Measurements from ENCODE around the gene TDRD9. TPM values are rescaled to one million over a fixed set of nuclear protein-coding genes. Genes with fewer than 3 reads are reported as not detected.

The TDRD9 gene
- total RNA-seq, 1 experiment from 2014 or later = not detected

- Histone ChIP-seq H3K27ac (ENCODE audit: low read depth, low read length, poor library complexity, severe bottlenecking) (no peak overlapping the region), H3K27me3 (replicated peaks; ENCODE audit: insufficient read depth, low read depth, low read length, poor library complexity) (peaks cover 4% of the 10 kb centered on the region), H3K9me3 (ENCODE audit: low read depth, low read length, poor library complexity, severe bottlenecking) (no peaks in the 10 kb centered on the region), H3K4me1 (ENCODE audit: insufficient read depth, low read length, poor library complexity, severe bottlenecking) (no peaks in the 10 kb centered on the region), H3K36me3 (ENCODE audit: insufficient read depth, low read length, poor library complexity, severe bottlenecking) (no peaks in the 10 kb centered on the region), H3K4me3 (ENCODE audit: low read depth, low read length, poor library complexity, severe bottlenecking) (no peak overlapping the region)
- TF ChIP-seq CTCF (conservative IDR thresholded peaks at IDR 0.05; ENCODE audit: low read depth, low read length) (no peak), EZH2 (IDR thresholded peaks at IDR 0.05; ENCODE audit: borderline replicate concordance, low read depth, low read length, poor library complexity, severe bottlenecking) (no peak)
- ChIA-PET POLR2A (ENCODE audit: low non-redundant PET) (no interaction called here), CTCF (no interaction called here)
- DNase-seq (ENCODE audit: low spot score) = no peak
- intact Hi-C loops (cut with micrococcal nuclease; ENCODE audit: unreplicated experiment) = no loop called here
- no TSS peak for BruUV-seq (replicated peaks)
Observed at GRCh38 chr14:104036212-104036611, 108.0 kb downstream of the TDRD9 start.

GRCh38 chr14:104037074-104037473 is 108.8 kb downstream of the TDRD9 start:
- no peaks in the 10 kb centered on the region for H3K4me1 ChIP-seq (ENCODE audit: insufficient read depth, low read length, poor library complexity, severe bottlenecking)
- CTCF ChIA-PET = no interaction called here

GRCh38 chr14:104037903-104038302 is 109.6 kb downstream of the TDRD9 start:
- no peaks in the 10 kb centered on the region for H3K4me1 ChIP-seq (ENCODE audit: insufficient read depth, low read length, poor library complexity, severe bottlenecking)
- intact Hi-C loops (cut with micrococcal nuclease; ENCODE audit: unreplicated experiment) = no loop called here
- no peak for TF ChIP-seq CTCF (conservative IDR thresholded peaks at IDR 0.05; ENCODE audit: low read depth, low read length)
- TF ChIP-seq EZH2 (IDR thresholded peaks at IDR 0.05; ENCODE audit: borderline replicate concordance, low read depth, low read length, poor library complexity, severe bottlenecking) = no peak
- H3K9me3 ChIP-seq (ENCODE audit: low read depth, low read length, poor library complexity, severe bottlenecking) = no peaks in the 10 kb centered on the region
- no peaks in the 10 kb centered on the region for H3K36me3 ChIP-seq (ENCODE audit: insufficient read depth, low read length, poor library complexity, severe bottlenecking)
- ChIA-PET CTCF (no interaction called here), POLR2A (ENCODE audit: low non-redundant PET) (no interaction called here)
- no peak overlapping the region for H3K4me3 ChIP-seq (ENCODE audit: low read depth, low read length, poor library complexity, severe bottlenecking)
- peaks cover 6% of the 10 kb centered on the region for H3K27me3 ChIP-seq (replicated peaks; ENCODE audit: insufficient read depth, low read depth, low read length, poor library complexity)
- DNase-seq (ENCODE audit: low spot score) = no peak
- no peak overlapping the region for H3K27ac ChIP-seq (ENCODE audit: low read depth, low read length, poor library complexity, severe bottlenecking)
- no TSS peak for BruUV-seq (replicated peaks)

More at GRCh38 chr14:104037074-104037473, 108.8 kb downstream of the TDRD9 start:
- H3K4me3 ChIP-seq (ENCODE audit: low read depth, low read length, poor library complexity, severe bottlenecking) = no peak overlapping the region
- no peak for DNase-seq (ENCODE audit: low spot score)
- no peak for TF ChIP-seq EZH2 (IDR thresholded peaks at IDR 0.05; ENCODE audit: borderline replicate concordance, low read depth, low read length, poor library complexity, severe bottlenecking)
- TF ChIP-seq CTCF (conservative IDR thresholded peaks at IDR 0.05; ENCODE audit: low read depth, low read length) = no peak
- intact Hi-C loops (cut with micrococcal nuclease; ENCODE audit: unreplicated experiment) = no loop called here
- H3K36me3 ChIP-seq (ENCODE audit: insufficient read depth, low read length, poor library complexity, severe bottlenecking) = no peaks in the 10 kb centered on the region
- H3K27ac ChIP-seq (ENCODE audit: low read depth, low read length, poor library complexity, severe bottlenecking) = no peak overlapping the region
- H3K27me3 ChIP-seq (replicated peaks; ENCODE audit: insufficient read depth, low read depth, low read length, poor library complexity) = peaks cover 4% of the 10 kb centered on the region
- POLR2A ChIA-PET (ENCODE audit: low non-redundant PET) = no interaction called here
- BruUV-seq (replicated peaks) = no TSS peak
- H3K9me3 ChIP-seq (ENCODE audit: low read depth, low read length, poor library complexity, severe bottlenecking) = no peaks in the 10 kb centered on the region
